GM10248 (cell line): ENCODE data around the gene PTGFRN.
"Not testable (repeated sequence)": the region's sequence is repeated elsewhere in the genome, so short reads cannot be mapped to it uniquely, and the experiment has no call there.

Experiments used
- CTCF ChIA-PET: fragments of 300-600 bp; sonication (Branson Sonifier 250); formaldehyde crosslinking; extraction: SDS; loops from one replicate; lab custom pipeline; 2021; ENCODE audit warnings: antibody characterized with exemption; lab: Yijun Ruan, JAX
- POLR2A ChIA-PET: fragments of 350-650 bp; sonication (Branson Sonifier 250); formaldehyde crosslinking; extraction: SDS; loops from one replicate; lab custom pipeline; 2020; ENCODE audit warnings: antibody characterized with exemption; lab: Yijun Ruan, JAX
- DNase-seq: peaks from one replicate; pipeline ENCODE4 v3.0.0; 2012; ENCODE audit errors: extremely low spot score
- TF ChIP-seq, protein P1 (sequence below): IDR thresholded peaks from 2 replicates; pipeline ENCODE4 v1.5.1; 2012; ENCODE audit warnings: mild to moderate bottlenecking, low read depth; ENCODE audit errors: extremely low read depth, missing control alignments, control extremely low read depth

PTGFRN gene

GRCh38 chr1:116931016-116931918 is 21.6 kb downstream of the PTGFRN start:
- ChIA-PET POLR2A (no interaction called here), CTCF (interaction anchor here (0.9 to 1.9 kb wide), 7 partner anchors 10 to 208 kb away, joined by 3 to 5 read pairs (median 4); no protein-coding TSS in a partner anchor)
- TF ChIP-seq, protein P1, sequence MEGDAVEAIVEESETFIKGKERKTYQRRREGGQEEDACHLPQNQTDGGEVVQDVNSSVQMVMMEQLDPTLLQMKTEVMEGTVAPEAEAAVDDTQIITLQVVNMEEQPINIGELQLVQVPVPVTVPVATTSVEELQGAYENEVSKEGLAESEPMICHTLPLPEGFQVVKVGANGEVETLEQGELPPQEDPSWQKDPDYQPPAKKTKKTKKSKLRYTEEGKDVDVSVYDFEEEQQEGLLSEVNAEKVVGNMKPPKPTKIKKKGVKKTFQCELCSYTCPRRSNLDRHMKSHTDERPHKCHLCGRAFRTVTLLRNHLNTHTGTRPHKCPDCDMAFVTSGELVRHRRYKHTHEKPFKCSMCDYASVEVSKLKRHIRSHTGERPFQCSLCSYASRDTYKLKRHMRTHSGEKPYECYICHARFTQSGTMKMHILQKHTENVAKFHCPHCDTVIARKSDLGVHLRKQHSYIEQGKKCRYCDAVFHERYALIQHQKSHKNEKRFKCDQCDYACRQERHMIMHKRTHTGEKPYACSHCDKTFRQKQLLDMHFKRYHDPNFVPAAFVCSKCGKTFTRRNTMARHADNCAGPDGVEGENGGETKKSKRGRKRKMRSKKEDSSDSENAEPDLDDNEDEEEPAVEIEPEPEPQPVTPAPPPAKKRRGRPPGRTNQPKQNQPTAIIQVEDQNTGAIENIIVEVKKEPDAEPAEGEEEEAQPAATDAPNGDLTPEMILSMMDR, result no peak
- no peak for DNase-seq

DNA sequence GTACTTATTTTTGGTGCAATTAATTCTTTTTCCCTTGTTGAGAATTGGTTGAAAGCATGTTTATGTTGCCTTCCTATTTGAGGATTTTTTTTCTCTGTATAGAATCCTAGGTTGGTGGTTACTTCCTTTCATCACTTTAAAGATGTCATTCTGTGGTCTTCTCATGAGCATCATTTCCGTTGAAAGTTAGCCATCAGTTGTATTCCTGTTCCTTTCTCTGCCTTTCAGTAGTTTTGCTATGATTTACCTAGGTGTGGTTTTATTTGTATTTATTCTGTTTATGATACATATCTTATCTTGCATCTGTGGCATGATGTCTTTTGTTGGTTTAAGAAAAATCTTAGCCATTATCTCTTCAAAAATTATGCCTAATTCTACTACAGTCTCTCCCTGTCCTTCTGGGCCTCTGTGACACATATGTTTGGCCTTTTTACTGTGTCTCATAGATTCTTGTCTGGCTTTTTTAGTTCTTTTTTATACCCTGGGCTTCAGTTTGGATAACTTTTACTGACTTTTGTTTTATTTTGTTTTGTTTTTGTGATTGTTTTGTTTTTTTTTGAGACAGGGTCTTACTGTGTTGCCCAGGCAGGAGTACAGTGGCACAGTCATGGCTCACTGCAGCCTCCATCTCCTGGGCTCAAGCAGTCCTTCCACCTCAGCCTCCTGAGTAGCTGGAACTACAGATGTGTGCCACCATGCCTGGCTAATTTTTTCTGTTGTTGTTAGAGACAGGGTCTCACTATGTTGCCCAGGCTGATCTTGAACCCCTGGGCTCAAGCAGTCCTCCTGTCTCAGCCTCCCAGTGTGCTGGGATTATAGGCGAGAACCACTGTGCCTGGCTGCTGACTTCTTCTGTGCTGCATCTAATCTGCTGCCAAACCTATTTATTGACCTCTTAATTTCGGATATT is 24.1 kb downstream of the PTGFRN start:
- TF ChIP-seq, protein P1, result no peak
- ChIA-PET CTCF (interaction anchor here (0.6 to 2.4 kb wide), 20 partner anchors 8 to 210 kb away, joined by 3 to 16 read pairs (median 4); no protein-coding TSS in a partner anchor), POLR2A (no interaction called here)
- no peak for DNase-seq

GRCh38 chr1:116934586-116935207 is 25.0 kb downstream of the PTGFRN start:
- DNase-seq, result peak; percentile 26
- ChIA-PET POLR2A (no interaction called here), CTCF (interaction anchor here (0.6 to 2.4 kb wide), 24 partner anchors 9 to 362 kb away, joined by 3 to 16 read pairs (median 4); no protein-coding TSS in a partner anchor)
- TF ChIP-seq, protein P1, result peak; percentile 27

- CTCF ChIA-PET, result no interaction called here
- TF ChIP-seq, protein P1, result no peak
- no peak for DNase-seq
- POLR2A ChIA-PET, result no interaction called here
Measured at GRCh38 chr1:116938216-116938615, 28.5 kb downstream of the PTGFRN start.

GRCh38 chr1:116939780-116940543 is 30.2 kb downstream of the PTGFRN start:
- DNase-seq, POLR2A ChIA-PET, CTCF ChIA-PET: not testable (repeated sequence)
